Measurements from ENCODE around the gene GNB3. TPM values are rescaled to one million over a fixed set of nuclear protein-coding genes. Genes with fewer than 3 reads are reported as not detected.

Gene GNB3
- 0.21 TPM for total RNA-seq (2021; ENCODE audit: unreplicated experiment)
- 1.1 TPM for polyA plus RNA-seq (2012; ENCODE audit: insufficient read length)
- Bru-seq, nascent RNA, result percentile 27 among the genes with signal in this experiment
- BruChase-seq, experiment 1, labeled RNA remaining after a 2-hour chase, result percentile 32 among the genes with signal in this experiment
- percentile 26 among the genes with signal in this experiment for BruChase-seq, experiment 2, labeled RNA remaining after a 6-hour chase
- long read RNA-seq, result 0 reads

DNA sequence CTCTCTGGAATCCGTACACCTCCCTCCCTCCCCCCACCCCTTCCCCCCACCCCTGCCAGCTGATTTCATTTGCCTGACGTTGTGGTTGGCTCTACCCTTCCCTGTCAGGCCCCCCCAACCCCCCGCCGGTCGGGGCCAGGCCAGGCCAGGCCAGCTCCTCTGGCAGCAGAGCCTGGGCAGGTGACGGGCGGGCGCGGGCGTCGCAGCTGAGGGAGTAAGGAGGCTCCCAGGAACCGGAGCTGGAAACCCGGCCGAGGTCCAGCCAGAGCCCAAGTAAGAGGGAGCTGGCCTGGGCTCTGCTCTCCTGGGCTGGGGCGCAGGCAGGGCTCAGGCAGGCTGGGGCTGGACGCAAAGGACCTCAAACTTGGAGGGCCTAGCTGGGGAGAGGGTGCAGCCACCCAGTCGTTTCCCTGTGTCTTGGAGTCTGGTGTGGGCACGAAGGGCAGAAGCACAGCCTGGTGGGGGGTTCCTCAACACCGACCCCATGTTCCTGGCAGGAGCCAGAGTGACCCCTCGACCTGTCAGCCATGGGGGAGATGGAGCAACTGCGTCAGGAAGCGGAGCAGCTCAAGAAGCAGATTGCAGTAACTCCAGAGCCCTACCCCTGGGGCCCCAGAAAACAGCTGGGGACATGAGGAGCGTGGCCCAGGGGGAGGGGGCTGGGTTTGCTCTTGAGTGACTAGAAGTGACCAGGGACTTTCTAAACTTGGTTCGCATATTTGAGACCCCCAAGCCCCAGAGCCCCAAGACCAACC lies at the start of gene GNB3:
GNB3 (plus strand) TSS at position 165 of the 755 bp plus-strand sequence; CDS start at position 528, 363 bp downstream.
- Histone ChIP-seq H3K27me3 (ENCODE audit: control insufficient read depth, insufficient read depth, low read length) (no peaks in the 10 kb centered on the region), H3K36me3 (ENCODE audit: control insufficient read depth, insufficient read depth, low read length) (no peaks in the 10 kb centered on the region), H3K27ac (ENCODE audit: low read length) (no peak within 1 kb of the TSS), H3K9me3 (ENCODE audit: control insufficient read depth, insufficient read depth, low read depth, low read length) (no peaks in the 10 kb centered on the region), H3K4me1 (ENCODE audit: control insufficient read depth, insufficient read depth, low read length) (no peaks in the 10 kb centered on the region; the same call in 1 of the 2 replicates), H3K4me3 (ENCODE audit: low read depth in 2 of 2, low read length in 2 of 2) (no peak within 1 kb of the TSS)
- DNase-seq (ENCODE audit: low read depth, low spot score) (no peak), ATAC-seq (no peak)
- ChIA-PET POLR2A (no interaction called here), CTCF (no interaction called here)
- intact Hi-C loops (cut with micrococcal nuclease; ENCODE audit: unreplicated experiment) (no loop called here), in situ Hi-C loops (cut with HindIII; ENCODE audit: low pct_unique_long_range_greater_than_20kb, low sequenced_read_pairs) (no loop called here)
- BruUV-seq (replicated peaks), result no TSS peak
- TF ChIP-seq, protein P1, sequence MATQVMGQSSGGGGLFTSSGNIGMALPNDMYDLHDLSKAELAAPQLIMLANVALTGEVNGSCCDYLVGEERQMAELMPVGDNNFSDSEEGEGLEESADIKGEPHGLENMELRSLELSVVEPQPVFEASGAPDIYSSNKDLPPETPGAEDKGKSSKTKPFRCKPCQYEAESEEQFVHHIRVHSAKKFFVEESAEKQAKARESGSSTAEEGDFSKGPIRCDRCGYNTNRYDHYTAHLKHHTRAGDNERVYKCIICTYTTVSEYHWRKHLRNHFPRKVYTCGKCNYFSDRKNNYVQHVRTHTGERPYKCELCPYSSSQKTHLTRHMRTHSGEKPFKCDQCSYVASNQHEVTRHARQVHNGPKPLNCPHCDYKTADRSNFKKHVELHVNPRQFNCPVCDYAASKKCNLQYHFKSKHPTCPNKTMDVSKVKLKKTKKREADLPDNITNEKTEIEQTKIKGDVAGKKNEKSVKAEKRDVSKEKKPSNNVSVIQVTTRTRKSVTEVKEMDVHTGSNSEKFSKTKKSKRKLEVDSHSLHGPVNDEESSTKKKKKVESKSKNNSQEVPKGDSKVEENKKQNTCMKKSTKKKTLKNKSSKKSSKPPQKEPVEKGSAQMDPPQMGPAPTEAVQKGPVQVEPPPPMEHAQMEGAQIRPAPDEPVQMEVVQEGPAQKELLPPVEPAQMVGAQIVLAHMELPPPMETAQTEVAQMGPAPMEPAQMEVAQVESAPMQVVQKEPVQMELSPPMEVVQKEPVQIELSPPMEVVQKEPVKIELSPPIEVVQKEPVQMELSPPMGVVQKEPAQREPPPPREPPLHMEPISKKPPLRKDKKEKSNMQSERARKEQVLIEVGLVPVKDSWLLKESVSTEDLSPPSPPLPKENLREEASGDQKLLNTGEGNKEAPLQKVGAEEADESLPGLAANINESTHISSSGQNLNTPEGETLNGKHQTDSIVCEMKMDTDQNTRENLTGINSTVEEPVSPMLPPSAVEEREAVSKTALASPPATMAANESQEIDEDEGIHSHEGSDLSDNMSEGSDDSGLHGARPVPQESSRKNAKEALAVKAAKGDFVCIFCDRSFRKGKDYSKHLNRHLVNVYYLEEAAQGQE (IDR thresholded peaks at IDR 0.05; ENCODE audit: insufficient read depth in 1 of 2, low read depth in 2 of 2, low read length in 1 of 2), result no peak
- no peak for TF ChIP-seq TCF7L2 (IDR thresholded peaks at IDR 0.05; ENCODE audit: low read depth, low read length)
- TF ChIP-seq, protein P2, sequence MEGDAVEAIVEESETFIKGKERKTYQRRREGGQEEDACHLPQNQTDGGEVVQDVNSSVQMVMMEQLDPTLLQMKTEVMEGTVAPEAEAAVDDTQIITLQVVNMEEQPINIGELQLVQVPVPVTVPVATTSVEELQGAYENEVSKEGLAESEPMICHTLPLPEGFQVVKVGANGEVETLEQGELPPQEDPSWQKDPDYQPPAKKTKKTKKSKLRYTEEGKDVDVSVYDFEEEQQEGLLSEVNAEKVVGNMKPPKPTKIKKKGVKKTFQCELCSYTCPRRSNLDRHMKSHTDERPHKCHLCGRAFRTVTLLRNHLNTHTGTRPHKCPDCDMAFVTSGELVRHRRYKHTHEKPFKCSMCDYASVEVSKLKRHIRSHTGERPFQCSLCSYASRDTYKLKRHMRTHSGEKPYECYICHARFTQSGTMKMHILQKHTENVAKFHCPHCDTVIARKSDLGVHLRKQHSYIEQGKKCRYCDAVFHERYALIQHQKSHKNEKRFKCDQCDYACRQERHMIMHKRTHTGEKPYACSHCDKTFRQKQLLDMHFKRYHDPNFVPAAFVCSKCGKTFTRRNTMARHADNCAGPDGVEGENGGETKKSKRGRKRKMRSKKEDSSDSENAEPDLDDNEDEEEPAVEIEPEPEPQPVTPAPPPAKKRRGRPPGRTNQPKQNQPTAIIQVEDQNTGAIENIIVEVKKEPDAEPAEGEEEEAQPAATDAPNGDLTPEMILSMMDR (IDR thresholded peaks at IDR 0.05), result no peak
- TF ChIP-seq POLR2AphosphoS5 (IDR thresholded peaks at IDR 0.05; ENCODE audit: low read depth, low read length), result no peak
- no peak for TF ChIP-seq SIN3A (IDR thresholded peaks at IDR 0.05; ENCODE audit: borderline replicate concordance, insufficient read depth, low read depth, low read length)

DNA sequence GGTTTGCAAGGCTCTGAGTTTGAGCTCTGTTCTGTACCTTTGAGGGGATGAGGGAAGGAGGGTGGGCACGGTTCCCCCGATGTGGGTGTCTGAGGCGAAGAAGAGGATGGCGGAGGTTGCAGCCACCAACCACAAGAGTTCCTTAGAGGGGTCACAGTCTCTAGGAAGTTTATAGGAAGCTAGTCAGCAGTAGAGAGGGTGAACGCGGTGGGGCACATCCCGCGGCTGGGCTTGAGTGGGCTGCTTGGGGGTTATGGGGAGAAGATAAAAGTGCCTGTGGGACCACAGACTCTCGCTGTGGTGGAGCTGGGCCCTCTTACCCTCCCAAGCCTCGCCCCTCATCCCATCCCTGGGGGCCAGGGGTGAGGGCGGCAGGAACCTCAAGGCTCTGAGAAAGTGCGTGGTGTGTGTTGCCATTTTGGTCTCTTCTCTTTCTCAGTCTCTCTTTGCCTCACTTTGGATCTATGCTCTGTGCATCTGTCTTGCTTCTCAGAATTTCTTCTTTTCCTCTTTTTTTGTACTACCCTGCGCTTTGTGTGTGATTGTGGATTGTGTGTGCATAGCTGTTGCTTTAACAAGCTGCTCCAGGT lies 48.7 kb upstream of the GNB3 start:
- BruUV-seq (replicated peaks), result no TSS peak
- Histone ChIP-seq H3K4me1 (ENCODE audit: control insufficient read depth, insufficient read depth, low read length) (no peaks in the 10 kb centered on the region), H3K27ac (ENCODE audit: low read length) (no peak overlapping the region), H3K36me3 (ENCODE audit: control insufficient read depth, insufficient read depth, low read length) (no peaks in the 10 kb centered on the region), H3K27me3 (ENCODE audit: control insufficient read depth, insufficient read depth, low read length) (no peaks in the 10 kb centered on the region), H3K4me3 (ENCODE audit: low read depth in 2 of 2, low read length in 2 of 2) (no peak overlapping the region), H3K9me3 (ENCODE audit: control insufficient read depth, insufficient read depth, low read depth, low read length) (no peaks in the 10 kb centered on the region)
- in situ Hi-C loops (cut with HindIII; ENCODE audit: low pct_unique_long_range_greater_than_20kb, low sequenced_read_pairs) (no loop called here), intact Hi-C loops (cut with micrococcal nuclease; ENCODE audit: unreplicated experiment) (no loop called here)
- POLR2A ChIA-PET, result no interaction called here
- CTCF ChIA-PET, result interaction anchor here (0.6 kb wide), 1 partner anchor 163 kb away, joined by 9 read pairs; no protein-coding TSS in a partner anchor
- ATAC-seq, result no peak
- TF ChIP-seq, protein P2 (IDR thresholded peaks at IDR 0.05), result no peak
- no peak for TF ChIP-seq SIN3A (IDR thresholded peaks at IDR 0.05; ENCODE audit: borderline replicate concordance, insufficient read depth, low read depth, low read length)
- TF ChIP-seq TCF7L2 (IDR thresholded peaks at IDR 0.05; ENCODE audit: low read depth, low read length), result no peak
- TF ChIP-seq, protein P1 (IDR thresholded peaks at IDR 0.05; ENCODE audit: insufficient read depth in 1 of 2, low read depth in 2 of 2, low read length in 1 of 2), result no peak
- TF ChIP-seq POLR2AphosphoS5 (IDR thresholded peaks at IDR 0.05; ENCODE audit: low read depth, low read length), result no peak
- no peak for DNase-seq (ENCODE audit: low read depth, low spot score)
